ENCODE results near the gene SLC40A1.

DNA sequence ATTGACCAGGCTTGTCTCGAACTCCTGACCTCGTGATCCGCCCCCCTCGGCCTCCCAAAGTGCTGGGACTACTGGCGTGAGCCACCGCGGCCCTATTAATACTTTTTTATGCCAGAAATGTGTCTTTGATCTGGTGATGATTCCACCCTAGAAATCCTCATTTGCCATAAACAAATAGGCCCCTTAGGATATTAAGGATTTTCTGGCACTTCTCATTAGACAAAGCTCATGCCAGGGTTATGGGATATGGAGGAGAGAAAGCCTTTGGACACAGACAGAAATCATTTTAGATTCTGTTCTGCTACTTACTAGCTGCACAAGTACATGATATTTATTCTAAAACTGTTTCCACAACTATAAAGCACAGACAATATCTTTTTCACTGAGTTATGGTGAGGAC is 24.1 kb downstream of the SLC40A1 start:
- no peak for TF ChIP-seq CTCF (IDR thresholded peaks at IDR 0.05)
- no peak for TF ChIP-seq POLR2A (IDR thresholded peaks at IDR 0.05)

Data from uterus (tissue), 2 donors.